Sciatic nerve (tissue), 2 donors: ENCODE results near the gene SMIM14. TPM values are rescaled to one million over a fixed set of nuclear protein-coding genes. Genes with fewer than 3 reads are reported as not detected.

Source experiments
- ATAC-seq: fragments of 200-7000 bp; cut with Tn5 transposase; one replicate; pipeline ENCODE4 v1.9.1; 2020; ENCODE audit warnings: mild to moderate bottlenecking, moderate library complexity
- DNase-seq: peaks from one replicate; pipeline ENCODE4 v3.0.0-alpha.2; 2020; ENCODE audit warnings: low spot score
- intact Hi-C: fragments of 100-400 bp; cut with DNase I; formaldehyde crosslinking; loops from one replicate; pipeline ENCODE4 v1.14.2; 2022
- total RNA-seq: library from RNA; stranded (reverse); fragmentation: NEBNext Ultra II Directional; extraction: Animal tissue kit (Norgen Biotek cat#: 25700); gene quantifications from one replicate; pipeline ENCODE4 v1.2.1, GENCODE V29; 2021
- donor health status: DM: no; HTN: no; CAD: no.
- donor health status: DM: no; HTN: no; CAD: no.

The SMIM14 gene
- total RNA-seq, 1 donor from 2014 or later = 32.1 TPM

- intact Hi-C loops = no loop called here
- ATAC-seq = no peak
- no peak for DNase-seq
Measured at GRCh38 chr4:39614487-39615162, 24.0 kb downstream of the SMIM14 start.

GRCh38 chr4:39613093-39613656, 25.5 kb downstream of the SMIM14 start:
- DNase-seq = no peak
- ATAC-seq = peak; percentile 21
- intact Hi-C loops = no loop called here

GRCh38 chr4:39609454-39609931, 29.2 kb downstream of the SMIM14 start:
- DNase-seq (no peak), ATAC-seq (peak; percentile 39)
- intact Hi-C loops = no loop called here

GRCh38 chr4:39608451-39608850, 30.2 kb downstream of the SMIM14 start:
- no peak for ATAC-seq
- intact Hi-C loops = no loop called here
- no peak for DNase-seq

- ATAC-seq (no peak), DNase-seq (no peak)
- intact Hi-C loops = no loop called here
Measured at GRCh38 chr4:39606747-39607146, 31.9 kb downstream of the SMIM14 start.

GRCh38 chr4:39597695-39598381, 40.8 kb downstream of the SMIM14 start:
- intact Hi-C loops = no loop called here
- DNase-seq (no peak), ATAC-seq (no peak)

GRCh38 chr4:39596971-39597370, 41.7 kb downstream of the SMIM14 start:
- intact Hi-C loops = no loop called here
- no peak for DNase-seq
- no peak for ATAC-seq

- intact Hi-C loops = no loop called here
- ATAC-seq = no peak
- DNase-seq = no peak
Measured at GRCh38 chr4:39591290-39591689, 47.4 kb downstream of the SMIM14 start.

GRCh38 chr4:39587881-39588280, 50.8 kb downstream of the SMIM14 start:
- ATAC-seq (no peak), DNase-seq (no peak)
- intact Hi-C loops = no loop called here

- ATAC-seq (no peak), DNase-seq (no peak)
- intact Hi-C loops = no loop called here
Measured at GRCh38 chr4:39574946-39575345, 63.7 kb downstream of the SMIM14 start.

GRCh38 chr4:39571504-39571903, 67.2 kb downstream of the SMIM14 start:
- intact Hi-C loops = no loop called here

GRCh38 chr4:39571054-39571453, 67.6 kb downstream of the SMIM14 start:
- DNase-seq = no peak
- ATAC-seq = no peak
- intact Hi-C loops = no loop called here

More at GRCh38 chr4:39571504-39571903, 67.2 kb downstream of the SMIM14 start:
- ATAC-seq (no peak), DNase-seq (no peak)

- DNase-seq (no peak), ATAC-seq (no peak)
- intact Hi-C loops = no loop called here
Measured at GRCh38 chr4:39569209-39569608, 69.5 kb downstream of the SMIM14 start.

GRCh38 chr4:39568805-39569204, 69.9 kb downstream of the SMIM14 start:
- DNase-seq = no peak
- intact Hi-C loops = no loop called here
- no peak for ATAC-seq

- DNase-seq (no peak), ATAC-seq (no peak)
- intact Hi-C loops = no loop called here
Measured at GRCh38 chr4:39565878-39566600, 72.6 kb downstream of the SMIM14 start.

- no peak for DNase-seq
- intact Hi-C loops = no loop called here
- no peak for ATAC-seq
Measured at GRCh38 chr4:39563346-39563847, 75.3 kb downstream of the SMIM14 start.

GRCh38 chr4:39562792-39563191, 75.9 kb downstream of the SMIM14 start:
- ATAC-seq = no peak
- no peak for DNase-seq
- intact Hi-C loops = no loop called here

GRCh38 chr4:39559626-39560025, 79.0 kb downstream of the SMIM14 start:
- ATAC-seq (no peak), DNase-seq (no peak)
- intact Hi-C loops = no loop called here

- intact Hi-C loops = no loop called here
- ATAC-seq = no peak
- DNase-seq = no peak
Measured at GRCh38 chr4:39555472-39555871, 83.2 kb downstream of the SMIM14 start.
